GM10266 (cell line): ENCODE results near the gene CAPN10.
A peak's percentile ranks its signal among the peaks of the same experiment; 100 is the strongest.

Experiments
- DNase-seq: peaks from one replicate; pipeline ENCODE4 v3.0.0; 2012; ENCODE audit errors: extremely low spot score
- TF ChIP-seq, protein P1 (sequence below): IDR thresholded peaks from 2 replicates; pipeline ENCODE4 v1.5.1; 2012; ENCODE audit warnings: mild to moderate bottlenecking, low read depth; ENCODE audit not compliant: control insufficient read depth, insufficient read depth; ENCODE audit errors: missing control alignments

The CAPN10 gene

DNA sequence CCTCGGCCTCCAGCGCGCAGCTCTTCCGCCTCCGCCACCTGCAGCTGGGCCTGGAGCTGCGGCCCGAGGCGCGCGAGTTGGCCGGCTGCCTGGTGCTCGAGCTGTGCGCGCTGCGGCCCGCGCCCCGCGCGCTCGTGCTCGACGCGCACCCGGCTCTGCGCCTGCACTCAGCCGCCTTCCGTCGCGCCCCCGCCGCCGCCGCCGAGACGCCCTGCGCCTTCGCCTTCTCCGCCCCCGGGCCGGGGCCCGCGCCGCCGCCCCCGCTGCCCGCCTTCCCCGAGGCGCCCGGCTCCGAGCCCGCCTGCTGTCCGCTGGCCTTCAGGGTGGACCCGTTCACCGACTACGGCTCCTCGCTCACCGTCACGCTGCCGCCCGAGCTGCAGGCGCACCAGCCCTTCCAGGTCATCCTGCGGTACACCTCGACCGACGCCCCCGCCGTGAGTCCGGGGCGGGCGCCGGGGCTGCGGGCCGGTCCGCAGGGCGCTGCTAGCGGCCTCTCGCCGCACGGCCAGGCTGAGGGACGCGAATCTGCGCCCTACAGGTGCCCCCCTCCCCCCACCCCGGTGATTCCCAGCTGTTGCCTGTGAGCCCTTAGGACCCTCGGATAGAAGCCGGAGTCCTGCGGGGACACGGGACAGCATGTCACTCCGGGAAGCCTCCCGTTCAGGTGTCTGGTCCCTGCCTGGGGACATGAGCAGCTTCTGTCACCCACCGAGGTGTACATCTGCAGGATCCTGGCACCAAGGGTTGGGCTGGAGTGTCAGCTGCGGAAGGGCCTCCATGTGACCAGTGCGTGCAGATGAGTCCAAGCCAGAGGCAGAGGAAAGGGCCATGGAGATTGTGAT lies 17.6 kb upstream of the CAPN10 start:
- DNase-seq, result peak; percentile 73
- TF ChIP-seq, protein P1, sequence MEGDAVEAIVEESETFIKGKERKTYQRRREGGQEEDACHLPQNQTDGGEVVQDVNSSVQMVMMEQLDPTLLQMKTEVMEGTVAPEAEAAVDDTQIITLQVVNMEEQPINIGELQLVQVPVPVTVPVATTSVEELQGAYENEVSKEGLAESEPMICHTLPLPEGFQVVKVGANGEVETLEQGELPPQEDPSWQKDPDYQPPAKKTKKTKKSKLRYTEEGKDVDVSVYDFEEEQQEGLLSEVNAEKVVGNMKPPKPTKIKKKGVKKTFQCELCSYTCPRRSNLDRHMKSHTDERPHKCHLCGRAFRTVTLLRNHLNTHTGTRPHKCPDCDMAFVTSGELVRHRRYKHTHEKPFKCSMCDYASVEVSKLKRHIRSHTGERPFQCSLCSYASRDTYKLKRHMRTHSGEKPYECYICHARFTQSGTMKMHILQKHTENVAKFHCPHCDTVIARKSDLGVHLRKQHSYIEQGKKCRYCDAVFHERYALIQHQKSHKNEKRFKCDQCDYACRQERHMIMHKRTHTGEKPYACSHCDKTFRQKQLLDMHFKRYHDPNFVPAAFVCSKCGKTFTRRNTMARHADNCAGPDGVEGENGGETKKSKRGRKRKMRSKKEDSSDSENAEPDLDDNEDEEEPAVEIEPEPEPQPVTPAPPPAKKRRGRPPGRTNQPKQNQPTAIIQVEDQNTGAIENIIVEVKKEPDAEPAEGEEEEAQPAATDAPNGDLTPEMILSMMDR, result no peak

- TF ChIP-seq, protein P1, result no peak
- no peak for DNase-seq
Observed at GRCh38 chr2:240569523-240569997, 17.0 kb upstream of the CAPN10 start.

DNA sequence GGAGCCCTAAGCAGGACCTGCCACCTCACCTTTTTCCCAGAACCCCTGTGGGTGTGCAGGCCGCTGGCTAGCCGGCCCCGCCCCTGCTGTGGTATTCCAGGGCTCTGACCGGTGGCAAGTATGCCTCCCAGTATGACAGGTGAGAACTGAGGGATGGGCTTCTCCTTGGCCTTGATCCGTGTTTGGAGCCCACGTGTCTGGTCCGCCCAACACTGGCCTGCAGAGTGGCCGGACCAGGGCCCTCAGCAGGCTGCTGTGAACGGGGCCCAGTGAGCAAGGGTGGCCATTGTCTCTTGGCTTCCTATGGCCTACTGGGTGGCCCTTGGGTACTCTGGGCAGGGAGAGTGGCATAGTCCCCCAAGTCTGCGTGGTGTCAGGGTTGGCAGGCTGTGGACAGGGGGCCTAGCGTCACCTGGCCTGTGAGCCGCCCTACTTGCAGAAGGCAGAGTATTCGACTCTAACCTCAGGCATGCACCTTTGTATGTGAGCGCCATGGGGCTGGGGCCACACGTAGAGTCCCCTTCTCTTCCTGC lies 16.5 kb upstream of the CAPN10 start:
- TF ChIP-seq, protein P1, result no peak
- no peak for DNase-seq

DNA sequence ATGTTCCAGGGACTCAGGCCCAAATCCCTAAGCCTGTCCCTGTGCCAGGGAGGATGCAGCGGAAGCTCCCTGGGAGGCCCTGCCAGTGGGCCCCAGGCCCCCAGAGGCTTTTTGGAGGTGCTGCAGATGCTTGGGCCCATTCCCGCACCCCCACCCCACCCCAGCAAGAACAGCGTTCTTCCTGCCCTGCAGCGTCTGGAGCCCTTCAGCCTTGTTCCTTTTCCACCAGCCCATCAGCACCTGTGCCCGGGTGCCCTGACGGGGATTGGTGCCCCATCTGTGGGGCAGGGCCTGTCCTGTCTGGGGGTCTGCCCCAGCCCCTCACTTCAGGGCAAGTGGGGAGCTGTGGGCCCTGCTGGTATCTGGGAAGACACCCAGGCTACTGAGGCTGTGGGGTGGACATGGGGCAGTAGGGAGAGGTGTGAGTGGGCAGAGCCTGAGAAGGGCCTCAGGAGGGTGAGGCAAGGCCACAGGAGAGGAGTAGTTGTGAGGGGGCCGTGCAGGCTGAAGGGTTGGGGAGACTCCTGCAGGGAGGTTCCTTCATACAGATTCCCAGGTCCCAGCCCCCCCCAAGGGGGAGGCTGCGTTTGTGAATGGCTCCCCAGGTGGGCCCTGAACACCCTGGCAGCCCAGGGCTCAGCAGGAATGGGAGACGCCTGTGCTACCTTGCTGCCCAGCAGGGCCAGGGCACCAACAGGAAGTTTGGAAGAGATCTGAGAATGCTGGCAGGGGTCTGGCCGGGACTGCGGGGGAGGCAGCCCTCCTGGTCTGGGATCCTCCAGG lies 15.8 kb upstream of the CAPN10 start:
- TF ChIP-seq, protein P1, result no peak
- no peak for DNase-seq

GRCh38 chr2:240571314-240571973 lies 15.1 kb upstream of the CAPN10 start:
- DNase-seq, result no peak
- TF ChIP-seq, protein P1, result no peak

GRCh38 chr2:240572141-240573031 lies 14.1 kb upstream of the CAPN10 start:
- DNase-seq, result no peak
- TF ChIP-seq, protein P1, result no peak
